GM18867 (cell line): ENCODE data around the gene BBOX1.
"Not testable (repeated sequence)": the region's sequence is repeated elsewhere in the genome, so short reads cannot be mapped to it uniquely, and the experiment has no call there.

ENCODE experiments used
- ATAC-seq: cut with Tn5 transposase; IDR thresholded peaks from one replicate; pipeline ENCODE4 v1.9.1; 2021; ENCODE audit warnings: mild to moderate bottlenecking, moderate library complexity; ENCODE audit not compliant: unreplicated experiment

BBOX1 gene, protein sequence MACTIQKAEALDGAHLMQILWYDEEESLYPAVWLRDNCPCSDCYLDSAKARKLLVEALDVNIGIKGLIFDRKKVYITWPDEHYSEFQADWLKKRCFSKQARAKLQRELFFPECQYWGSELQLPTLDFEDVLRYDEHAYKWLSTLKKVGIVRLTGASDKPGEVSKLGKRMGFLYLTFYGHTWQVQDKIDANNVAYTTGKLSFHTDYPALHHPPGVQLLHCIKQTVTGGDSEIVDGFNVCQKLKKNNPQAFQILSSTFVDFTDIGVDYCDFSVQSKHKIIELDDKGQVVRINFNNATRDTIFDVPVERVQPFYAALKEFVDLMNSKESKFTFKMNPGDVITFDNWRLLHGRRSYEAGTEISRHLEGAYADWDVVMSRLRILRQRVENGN

DNA sequence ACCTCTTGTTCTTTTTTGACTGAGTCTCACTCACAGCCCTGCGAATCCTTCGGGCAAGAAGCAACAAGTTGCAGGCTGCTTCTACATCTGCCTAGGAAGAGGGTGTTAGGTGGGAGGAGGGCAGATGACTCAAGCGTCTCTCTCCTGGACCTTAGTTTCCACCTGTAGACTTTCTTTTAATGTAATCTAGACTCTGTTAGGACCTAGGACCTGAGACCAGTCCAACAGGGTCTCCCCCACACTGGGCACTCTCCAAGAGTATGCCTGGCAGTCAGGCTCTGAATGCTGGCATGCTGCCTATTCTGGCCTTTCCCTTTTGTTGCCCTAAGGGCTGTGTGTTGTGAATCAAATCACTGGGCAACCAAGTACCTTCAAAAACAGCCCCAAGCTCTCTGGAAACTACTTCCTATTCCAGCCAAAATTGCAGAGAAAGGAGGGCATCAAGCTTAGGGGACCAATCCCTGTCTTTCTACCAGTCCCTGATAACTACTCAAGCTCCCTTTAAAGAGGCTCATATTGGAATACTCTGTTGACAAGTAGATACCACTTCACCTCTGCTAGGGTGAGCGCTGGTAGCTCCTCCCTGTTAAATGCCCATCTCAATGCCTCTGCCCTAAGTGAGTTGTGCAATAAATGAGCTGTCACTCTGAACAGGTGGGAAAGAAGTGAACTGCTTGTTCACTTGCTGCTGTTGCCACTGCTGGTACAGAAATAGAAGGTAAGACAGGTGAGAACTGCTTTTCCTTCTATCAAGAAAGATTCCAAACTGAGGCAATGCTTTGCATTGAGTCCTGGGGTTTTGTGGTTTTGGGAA is at the start of gene BBOX1:
Gene BBOX1, plus strand, starts transcription at position 514 of the 814 bp plus-strand sequence. CDS start 14,616 bp downstream, outside the sequence.
- ATAC-seq, result no peak

DNA sequence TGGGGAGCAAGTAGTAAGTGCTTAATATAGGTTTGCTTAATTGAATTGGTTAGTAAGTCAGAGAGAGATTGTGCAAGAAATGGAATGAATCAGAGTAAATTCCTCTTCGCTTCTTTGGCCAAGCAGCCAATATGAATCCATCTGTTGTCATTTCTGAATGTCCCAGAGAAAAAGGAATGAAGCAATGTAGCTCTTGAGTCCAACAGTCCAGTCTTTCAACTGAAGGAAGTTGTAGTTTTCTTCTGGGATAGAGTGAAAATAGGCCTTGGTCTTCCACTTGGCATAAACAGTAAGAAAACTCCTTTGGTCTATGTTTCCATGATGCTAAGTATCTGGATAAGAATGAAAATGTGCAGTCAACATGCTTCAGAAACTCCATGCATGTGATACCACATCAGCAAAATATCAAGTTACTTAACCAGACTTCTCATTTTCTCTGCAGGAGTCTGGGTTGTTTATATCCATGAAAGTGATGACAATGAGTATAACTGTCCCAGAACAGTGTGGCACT is 48.5 kb upstream of the BBOX1 start:
- ATAC-seq, result no peak

DNA sequence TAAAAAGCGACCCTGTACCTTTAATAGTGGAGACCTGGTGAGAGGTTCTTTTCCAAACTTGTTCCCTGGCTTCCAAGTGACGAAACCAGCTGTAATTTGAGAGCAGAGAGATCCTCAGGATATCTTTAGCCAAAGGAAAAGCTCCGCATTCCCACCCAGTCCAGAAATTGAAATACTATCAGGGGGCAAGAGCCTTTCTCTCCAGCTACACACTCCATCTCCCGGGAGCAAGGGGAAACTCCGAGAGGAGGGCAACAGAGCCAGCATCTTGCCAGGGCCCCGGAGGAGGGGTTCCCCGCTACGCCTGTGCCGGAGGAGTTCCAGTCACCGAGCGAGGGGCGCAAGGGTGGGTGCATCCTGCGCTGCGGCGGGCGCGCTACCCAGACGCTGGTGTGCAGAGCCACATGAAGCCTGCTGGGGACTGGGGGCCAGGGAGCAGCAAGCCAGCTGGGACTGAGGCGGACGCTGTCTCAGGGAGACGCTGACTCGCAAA is 46.6 kb upstream of the BBOX1 start, which contains the start of gene FIBIN:
Gene FIBIN, plus strand, starts transcription at position 148 of the 493 bp plus-strand sequence. CDS start 415 bp downstream, outside the sequence.
- no peak for ATAC-seq

DNA sequence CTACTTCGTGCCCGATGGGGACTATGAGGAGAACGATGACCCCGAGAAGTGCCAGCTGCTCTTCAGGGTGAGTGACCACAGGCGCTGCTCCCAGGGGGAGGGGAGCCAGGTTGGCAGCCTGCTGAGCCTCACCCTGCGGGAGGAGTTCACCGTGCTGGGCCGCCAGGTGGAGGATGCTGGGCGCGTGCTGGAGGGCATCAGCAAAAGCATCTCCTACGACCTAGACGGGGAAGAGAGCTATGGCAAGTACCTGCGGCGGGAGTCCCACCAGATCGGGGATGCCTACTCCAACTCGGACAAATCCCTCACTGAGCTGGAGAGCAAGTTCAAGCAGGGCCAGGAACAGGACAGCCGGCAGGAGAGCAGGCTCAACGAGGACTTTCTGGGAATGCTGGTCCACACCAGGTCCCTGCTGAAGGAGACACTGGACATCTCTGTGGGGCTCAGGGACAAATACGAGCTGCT is 46.0 kb upstream of the BBOX1 start:
- ATAC-seq, result no peak

DNA sequence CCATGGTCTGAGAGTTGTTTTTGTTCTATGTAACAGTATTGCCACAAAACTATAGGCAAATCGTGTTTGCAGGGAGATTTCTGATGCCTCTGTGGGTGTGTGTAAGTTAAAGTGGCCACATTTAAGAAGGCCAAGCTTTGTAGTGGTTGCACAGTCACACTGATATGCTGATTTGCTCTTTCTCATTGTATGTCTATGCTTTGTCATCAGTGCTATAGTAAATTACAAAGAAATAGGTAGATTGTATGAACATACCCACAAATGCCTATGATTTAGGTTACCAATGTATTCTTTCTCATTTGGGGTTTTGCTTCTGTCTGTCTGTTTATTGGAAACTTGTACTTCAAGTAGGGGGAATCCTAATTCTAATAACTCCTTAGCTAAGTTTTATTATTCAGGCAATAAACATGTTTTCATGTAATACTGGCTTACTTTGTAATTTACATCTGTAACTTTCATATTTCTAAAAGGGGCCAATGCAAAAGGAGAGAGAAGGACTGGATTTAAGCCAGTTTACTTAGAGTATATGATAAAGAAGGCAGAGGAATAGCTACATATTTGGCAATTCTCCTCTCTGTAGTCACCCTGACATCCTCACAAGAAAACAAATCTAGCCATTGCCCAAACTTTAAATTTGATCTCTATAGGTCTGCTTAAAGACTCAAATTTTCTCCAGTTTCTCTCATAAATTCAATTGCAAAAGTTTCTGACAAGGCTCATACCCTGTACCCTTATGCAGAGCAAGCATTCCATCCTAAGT is 44.7 kb upstream of the BBOX1 start:
- ATAC-seq, result no peak

DNA sequence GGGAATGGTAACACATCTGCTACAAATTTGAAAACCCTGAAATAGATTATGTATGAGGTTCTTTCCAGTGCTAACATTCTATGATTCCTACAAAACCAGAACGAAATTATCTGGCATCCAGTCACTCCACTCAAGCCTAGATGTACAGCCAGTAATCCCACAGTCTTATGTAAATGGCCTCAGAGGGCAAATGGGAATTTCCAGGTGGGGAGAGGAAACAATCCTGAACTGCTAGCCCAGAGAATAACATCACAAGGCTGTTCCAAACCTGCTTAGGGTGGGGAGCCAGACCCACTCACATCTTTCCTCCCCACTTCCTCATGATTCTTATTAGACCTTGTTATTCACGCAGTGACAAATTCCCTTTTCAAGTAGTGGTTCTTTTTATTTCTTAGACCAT is 43.2 kb upstream of the BBOX1 start:
- ATAC-seq, result no peak

DNA sequence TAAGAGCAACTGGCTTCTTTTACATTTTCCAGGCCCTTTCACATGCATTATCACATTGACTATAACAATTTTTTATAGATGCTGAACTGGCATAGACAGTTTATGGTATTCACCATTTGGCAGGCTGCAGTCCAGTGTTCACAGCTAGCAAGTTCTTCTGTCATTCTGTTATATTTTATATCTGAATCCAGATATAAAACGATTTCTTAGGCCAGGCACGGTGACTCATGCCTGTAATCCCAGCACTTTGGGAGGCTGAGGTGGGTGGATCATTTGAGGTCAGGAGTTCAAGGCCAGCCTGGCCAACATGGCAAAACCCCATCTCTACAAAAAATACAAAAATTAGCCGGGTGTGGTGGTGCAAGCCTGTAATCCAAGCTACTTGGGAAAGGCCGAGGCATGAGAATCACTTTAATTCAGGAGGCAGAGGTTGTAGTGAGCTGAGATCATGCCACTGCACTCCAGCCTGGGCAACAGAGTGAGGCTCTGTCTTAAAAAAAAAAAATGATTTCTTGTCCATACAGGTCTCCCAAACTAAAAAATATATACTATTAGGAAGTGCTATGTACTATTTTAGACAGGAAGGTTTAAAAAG is 39.4 kb upstream of the BBOX1 start:
- not testable (repeated sequence) for ATAC-seq

DNA sequence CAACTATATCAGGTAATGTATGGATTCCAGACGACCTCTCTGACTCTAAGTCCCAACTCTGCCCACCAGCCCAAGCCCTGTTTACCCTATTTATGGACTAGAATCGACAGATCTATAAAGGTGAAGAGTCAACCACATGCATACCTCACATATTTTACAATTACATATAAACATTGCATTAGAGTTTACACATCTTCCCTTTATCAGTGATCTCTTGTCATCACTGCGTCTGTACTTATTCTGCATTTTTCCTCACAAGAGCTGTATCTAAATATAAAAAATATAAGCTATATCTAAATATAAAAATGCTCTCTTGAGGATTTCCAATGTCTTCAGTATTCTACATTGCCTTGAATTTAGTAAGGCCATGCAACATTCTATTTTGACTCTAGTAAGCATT is 38.2 kb upstream of the BBOX1 start:
- no peak for ATAC-seq

DNA sequence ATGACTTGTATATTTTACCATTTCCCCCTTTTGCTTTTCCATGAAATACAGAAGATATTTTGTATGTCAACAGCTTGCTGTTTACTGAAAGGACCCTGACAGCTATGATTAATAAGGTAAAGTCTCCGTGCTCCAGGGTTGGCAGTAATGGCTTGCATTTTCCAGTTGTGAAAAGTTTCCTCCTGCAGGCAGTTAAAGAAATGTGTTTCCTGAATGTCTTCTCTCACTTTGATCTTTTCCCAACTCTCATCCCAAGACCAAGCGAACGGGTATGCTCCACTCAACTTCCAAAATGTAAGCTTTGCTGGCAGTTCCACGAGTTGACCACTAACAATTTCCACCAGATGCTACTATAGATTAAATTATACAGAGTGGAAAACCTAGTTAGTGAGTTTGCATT is 37.8 kb upstream of the BBOX1 start:
- no peak for ATAC-seq

DNA sequence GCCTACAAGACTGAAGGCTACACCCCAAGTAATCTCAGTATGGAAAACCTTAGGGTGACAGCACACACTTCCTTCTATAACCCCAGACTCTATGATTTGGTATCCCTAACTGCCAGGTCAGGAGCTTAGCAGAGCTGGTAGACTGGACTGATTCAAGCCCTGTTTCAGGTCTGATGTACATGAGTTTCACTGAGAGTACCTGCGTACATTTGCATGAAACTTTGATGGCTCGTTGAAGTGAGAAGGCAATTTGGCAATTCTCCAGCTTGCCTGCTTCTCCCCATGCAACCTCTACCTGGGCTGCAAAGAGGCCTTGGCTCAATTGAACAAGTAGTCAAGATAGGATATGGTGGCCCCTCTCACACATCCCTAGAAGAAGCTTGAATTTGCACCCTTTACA is 36.5 kb upstream of the BBOX1 start:
- no peak for ATAC-seq

DNA sequence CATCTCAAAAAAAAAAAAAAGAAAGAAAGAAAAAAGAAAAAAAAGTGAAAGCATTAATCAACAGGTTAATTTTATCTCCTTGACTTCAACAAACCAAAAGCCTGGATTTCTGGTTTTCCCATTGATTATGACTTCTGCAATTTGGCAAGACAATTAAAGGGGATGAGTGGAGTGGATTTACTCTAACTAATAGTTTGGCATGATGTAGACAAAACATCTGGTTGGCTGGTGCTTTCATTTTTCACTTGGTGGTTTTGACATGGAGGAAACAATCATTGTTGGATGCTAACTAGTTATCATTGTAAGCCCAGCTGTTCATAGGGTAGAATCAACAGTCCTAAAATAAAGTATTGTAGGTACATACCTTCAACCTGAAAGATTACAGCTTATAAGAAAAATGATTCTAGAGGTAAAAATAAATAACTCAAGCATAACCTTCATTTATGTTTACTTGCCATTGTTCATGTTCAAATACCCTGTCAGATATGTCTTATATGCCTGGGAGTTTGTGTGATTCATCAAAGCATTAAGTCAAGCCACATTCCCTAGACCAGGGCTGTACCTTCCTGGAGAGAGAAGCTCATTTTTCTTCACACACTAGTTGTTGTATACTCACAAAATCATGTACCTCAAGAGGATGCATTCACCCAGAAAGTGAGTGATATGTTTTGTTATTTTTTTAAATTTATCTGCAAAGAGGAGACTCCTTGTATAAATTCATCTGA is 31.6 kb upstream of the BBOX1 start:
- ATAC-seq, result no peak

DNA sequence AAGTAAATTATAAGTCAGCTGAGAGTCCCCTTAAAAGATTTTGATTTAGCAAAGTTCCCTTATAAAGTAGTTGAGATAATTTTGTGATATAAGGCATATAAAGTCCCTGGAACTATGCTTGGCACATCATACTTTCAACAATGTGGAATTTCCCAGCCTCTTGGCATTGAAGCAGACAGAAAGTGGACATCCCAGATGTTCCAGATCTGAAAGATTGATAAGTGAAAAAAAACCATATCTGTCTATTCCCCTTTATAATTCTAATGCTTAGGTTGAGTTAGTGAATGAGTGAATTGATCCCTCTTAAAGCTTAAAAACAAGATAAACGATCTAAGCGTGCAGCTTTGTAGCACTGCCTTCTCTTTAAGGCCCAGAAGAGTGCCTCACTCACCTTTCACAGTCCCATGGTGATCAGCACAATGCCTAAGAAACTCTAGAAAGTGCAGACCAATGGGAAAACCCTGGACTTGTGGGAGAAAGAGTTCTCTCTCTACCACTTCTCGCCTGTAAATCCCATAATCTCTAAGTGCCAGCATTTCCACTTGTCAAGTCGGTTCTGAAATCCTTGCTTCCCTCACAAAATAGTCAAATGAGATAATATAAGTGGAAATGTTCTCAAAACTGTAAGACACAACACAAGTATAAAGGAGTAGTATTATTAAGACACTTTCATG is 28.9 kb upstream of the BBOX1 start:
- ATAC-seq, result no peak

DNA sequence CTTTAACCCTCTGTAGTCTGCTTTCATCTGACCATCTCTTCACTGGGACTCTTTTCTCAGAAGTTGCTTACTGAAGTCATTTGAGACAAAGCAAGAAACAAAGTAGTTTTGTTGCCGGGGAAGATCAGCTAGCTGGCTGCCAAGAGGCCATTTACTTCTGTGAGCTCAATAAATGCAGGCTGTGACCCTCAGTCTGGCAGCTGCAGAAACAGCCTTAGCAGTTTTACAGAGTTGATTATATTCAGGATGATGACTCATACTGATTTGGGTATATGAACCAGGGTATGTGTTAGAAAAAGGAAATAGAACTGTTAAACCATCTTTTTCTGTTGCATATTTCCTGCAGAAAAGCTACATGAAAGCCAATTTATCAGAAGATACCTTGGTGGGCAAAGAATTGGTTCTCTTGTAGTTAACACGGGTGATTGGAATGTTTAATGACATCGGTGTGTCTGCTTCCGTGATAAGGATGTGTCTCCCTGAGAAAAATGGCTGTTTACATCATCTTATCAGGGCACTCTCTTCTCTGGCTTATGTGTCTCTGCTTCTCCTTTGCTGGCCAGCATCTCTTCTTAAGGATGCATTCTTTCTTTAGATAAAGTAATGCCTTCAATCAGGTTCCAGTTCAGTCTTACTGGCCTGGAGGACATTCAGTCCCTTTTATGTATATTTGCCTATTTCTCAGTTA is 28.2 kb upstream of the BBOX1 start:
- peak; percentile 59 for ATAC-seq

DNA sequence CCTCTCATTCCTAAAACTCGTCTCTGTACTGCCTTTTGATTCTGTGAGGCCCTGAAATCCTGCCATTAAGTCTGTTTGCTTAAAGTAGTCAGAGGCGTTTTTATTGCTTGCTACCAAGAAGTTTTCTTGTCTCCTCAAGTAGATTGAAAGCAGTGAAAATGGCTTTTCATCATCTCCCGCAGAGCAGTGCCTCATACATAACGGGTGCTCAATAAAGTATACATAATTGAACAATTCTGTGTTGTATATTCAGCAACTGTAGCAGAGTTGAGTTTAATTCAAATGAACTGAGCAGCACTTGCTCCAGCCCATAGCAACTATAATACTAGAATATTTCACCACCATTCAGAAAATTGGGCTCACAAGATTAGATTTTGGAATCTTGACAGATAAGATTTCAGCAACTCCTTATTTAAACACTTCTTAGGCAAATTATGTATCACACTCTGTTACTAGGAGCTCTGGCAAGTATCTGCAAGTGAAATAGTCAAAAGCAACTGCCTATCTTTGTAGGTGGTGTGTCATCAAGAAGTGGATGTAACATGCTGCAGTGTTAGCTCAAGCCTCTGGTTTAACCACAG is 26.7 kb upstream of the BBOX1 start:
- ATAC-seq, result no peak

DNA sequence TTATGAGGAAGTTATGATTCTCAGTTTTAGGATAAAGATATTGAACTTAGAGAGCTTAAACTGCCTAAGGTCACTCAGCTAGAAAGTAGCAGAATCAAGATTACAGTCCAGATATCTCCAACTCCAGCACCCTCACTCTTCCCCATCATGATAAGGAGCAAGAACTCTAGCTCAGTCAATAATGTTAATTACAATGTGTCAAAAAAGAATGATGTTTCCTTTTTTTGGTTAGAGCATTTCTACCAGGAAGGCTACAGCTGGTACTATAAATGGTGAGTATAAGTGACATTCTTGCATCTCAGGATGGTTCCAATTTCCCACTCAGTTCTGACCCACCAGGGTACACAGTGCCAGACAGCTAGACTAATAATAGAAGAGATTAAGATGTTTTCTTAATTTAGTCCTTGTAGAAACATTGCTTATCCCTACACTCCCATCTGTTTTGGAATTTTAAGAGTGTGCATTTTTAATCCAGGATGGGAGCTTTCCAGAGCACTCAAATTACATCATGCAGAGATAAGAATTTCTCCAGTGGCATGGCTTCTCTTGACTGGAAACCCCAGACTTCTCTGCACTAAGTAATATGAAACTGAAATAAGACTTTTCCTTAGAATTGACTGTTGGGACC is 21.6 kb upstream of the BBOX1 start:
- no peak for ATAC-seq

DNA sequence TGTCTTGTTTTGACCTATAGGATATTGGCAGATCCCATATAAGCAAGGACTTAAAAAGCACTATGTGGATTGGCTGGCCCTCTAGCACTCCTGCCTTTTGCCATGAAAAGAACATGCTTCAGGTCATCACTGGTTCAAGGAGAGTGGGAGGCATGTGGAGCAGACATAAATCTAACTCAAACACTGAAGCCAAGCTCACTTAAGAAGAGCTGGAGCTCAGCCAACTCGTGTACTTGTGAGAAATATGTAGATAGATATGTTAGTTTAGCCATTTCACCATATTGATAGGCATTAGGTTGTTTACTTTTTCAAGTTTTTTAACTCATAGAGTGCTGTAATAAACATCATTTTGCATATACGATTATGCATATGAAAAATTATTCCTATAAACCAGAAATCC is 19.9 kb upstream of the BBOX1 start:
- ATAC-seq, result no peak

DNA sequence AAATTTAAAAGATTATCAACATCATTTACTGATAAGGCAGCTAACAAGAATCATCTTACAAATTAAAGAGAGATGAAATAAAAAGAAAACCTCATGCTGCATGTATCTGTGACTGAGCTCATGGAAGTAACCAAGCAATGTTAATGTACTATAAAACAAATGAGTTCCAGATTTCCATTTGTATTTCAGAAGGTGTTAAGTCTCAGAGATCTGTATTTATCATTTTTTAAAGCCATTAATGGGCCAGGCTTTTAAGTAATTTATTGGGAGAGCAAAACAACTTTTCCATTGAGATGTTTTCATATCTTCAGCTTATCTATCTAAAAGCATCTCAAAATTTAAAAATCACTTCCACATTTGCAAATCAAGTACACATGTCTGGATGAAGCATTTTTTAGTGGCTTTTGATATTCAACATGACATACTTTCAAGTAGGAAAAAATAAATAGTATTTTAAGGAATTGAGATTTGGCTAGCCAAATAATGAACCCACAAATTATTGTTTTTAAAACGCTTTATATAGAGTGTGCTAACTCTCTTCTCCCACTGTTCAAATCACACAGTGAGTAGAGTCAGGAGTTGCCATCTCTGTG is 17.9 kb upstream of the BBOX1 start:
- ATAC-seq, result no peak
